HepG2 (cell line): ENCODE results near the gene MEIS1.

Experiments
- JARID2 ChIP-seq: sonication (generic); formaldehyde crosslinking; IDR thresholded peaks from 2 replicates; pipeline ENCODE4 v1.8.1; 2023; ENCODE audit warnings: missing genetic modification reagents, inconsistent platforms; ENCODE audit not compliant: insufficient replicate concordance
- MAFK ChIP-seq, 2 experiments: IDR thresholded peaks in 1 of 2; conservative IDR thresholded peaks in 1 of 2; 2 replicates each; pipeline ENCODE4 v1.6.1; 2011; ENCODE audit warnings: improper control_type of control experiment in 2 of 2, low read length in 2 of 2
- MAX ChIP-seq: IDR thresholded peaks from 2 replicates; pipeline ENCODE4 v1.6.1; 2012; ENCODE audit warnings: inconsistent platforms
- PRMT3 ChIP-seq: sonication (generic); formaldehyde crosslinking; IDR thresholded peaks from 2 replicates; pipeline ENCODE4 v1.8.1; 2022; ENCODE audit warnings: low read depth, mild to moderate bottlenecking, moderate library complexity, missing genetic modification reagents, borderline replicate concordance
- SMC3 ChIP-seq: IDR thresholded peaks from 2 replicates; pipeline ENCODE4 v1.6.1; 2011; ENCODE audit warnings: low read length, improper control_type of control experiment
- ZNF501 ChIP-seq: sonication (generic); formaldehyde crosslinking; IDR thresholded peaks from 2 replicates; pipeline ENCODE4 v1.5.1; 2020; ENCODE audit warnings: mild to moderate bottlenecking, moderate library complexity, missing genetic modification reagents
- ZNF704 ChIP-seq: sonication (generic); formaldehyde crosslinking; IDR thresholded peaks from 2 replicates; pipeline ENCODE4 v1.8.1; 2023; ENCODE audit warnings: mild to moderate bottlenecking, inconsistent platforms, moderate library complexity, missing genetic modification reagents, borderline replicate concordance
- ZNF747 ChIP-seq: sonication (generic); formaldehyde crosslinking; IDR thresholded peaks from 2 replicates; pipeline ENCODE4 v1.8.1; 2023; ENCODE audit warnings: missing genetic modification reagents, mild to moderate bottlenecking, borderline replicate concordance

DNA sequence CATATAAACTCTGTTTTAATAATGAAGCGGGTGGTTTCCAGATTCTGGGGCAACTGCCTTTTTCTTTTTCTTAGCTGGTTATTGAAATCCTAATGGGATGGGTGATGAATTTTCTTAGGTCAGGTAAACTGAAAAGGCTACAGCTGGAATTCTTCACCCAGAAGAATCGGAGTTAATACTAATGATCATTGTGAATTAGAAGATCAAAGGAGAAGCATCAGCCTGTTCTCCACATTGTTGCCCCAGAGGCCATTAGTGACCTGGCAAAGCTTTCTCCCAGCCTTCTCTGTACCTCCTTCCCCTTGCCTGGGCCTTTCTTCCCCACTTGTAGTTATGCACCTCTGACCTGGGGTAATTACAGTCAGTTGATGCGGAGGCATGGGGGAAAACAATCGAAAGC is 82.8 kb downstream of the MEIS1 start:
- no peak for TF ChIP-seq ZNF501 (CRISPR knock-in tag)
- no peak for TF ChIP-seq ZNF704 (CRISPR knock-in tag)
- no peak for TF ChIP-seq ZNF747 (CRISPR knock-in tag)
- TF ChIP-seq SMC3 = no peak
- TF ChIP-seq MAFK (conservative IDR thresholded peaks at IDR 0.05 in 1 of 2, IDR thresholded peaks at IDR 0.05 in 1 of 2; ENCODE audit: low read length in 2 of 2) = no peak
- TF ChIP-seq JARID2 (CRISPR knock-in tag) = no peak
- no peak for TF ChIP-seq PRMT3 (CRISPR knock-in tag)
- TF ChIP-seq MAX = no peak
